ENCODE data around the gene KDM4B.

DNA sequence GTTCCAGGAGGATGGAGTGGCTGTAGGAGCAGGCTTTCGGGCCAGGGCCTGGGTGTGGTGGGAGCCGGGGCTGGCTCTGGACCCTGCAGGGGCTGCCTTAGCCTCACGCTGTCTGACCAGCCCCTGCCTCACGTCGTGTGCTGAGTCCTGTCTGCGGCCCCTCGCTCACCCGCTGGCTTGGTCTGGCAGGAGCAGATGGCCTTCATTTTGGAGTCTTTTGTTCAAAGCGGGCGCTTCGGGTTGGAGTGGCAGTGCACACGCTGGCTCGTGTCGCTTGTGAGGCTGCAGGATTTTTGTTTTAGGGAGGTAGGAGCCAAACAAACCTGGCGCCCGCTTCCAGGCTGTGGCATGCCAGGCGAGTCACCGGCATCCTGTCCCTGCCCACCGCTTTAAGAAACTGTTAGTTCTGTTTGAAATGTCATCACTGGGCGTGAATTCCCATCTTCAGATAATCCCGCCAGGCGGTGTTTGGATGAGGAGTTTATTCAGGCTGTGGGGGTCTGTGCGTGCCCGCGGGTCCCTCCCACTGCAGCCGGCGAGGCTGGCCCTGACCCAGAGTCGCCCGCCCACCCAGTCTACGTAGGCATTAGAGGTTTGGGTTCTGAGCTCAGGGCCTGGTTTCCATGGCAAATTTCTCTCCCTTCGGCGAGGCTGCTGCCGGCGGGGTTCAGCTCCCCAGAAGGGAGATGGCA is 89.8 kb downstream of the KDM4B start:
- TF ChIP-seq CTCF (IDR thresholded peaks at IDR 0.05): no peak
- no peak for TF ChIP-seq NFIC (IDR thresholded peaks at IDR 0.05; ENCODE audit: borderline replicate concordance)
- TF ChIP-seq, protein P1, sequence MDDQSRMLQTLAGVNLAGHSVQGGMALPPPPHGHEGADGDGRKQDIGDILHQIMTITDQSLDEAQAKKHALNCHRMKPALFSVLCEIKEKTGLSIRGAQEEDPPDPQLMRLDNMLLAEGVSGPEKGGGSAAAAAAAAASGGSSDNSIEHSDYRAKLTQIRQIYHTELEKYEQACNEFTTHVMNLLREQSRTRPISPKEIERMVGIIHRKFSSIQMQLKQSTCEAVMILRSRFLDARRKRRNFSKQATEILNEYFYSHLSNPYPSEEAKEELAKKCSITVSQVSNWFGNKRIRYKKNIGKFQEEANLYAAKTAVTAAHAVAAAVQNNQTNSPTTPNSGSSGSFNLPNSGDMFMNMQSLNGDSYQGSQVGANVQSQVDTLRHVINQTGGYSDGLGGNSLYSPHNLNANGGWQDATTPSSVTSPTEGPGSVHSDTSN (IDR thresholded peaks at IDR 0.05): no peak
- TF ChIP-seq RAD21 (IDR thresholded peaks at IDR 0.05; ENCODE audit: low read length): no peak
